HG03442 (cell line): ENCODE data around the gene ARNT2.
"Not testable (repeated sequence)": the region's sequence is repeated elsewhere in the genome, so short reads cannot be mapped to it uniquely, and the experiment has no call there.

Experiments used
- ATAC-seq: cut with Tn5 transposase; IDR thresholded peaks from one replicate; pipeline ENCODE4 v1.9.1; 2021; ENCODE audit warnings: mild to moderate bottlenecking, moderate library complexity; ENCODE audit not compliant: unreplicated experiment

Gene ARNT2

GRCh38 chr15:80640531-80641121 lies 236.4 kb downstream of the ARNT2 start:
- no peak for ATAC-seq

GRCh38 chr15:80641384-80641783 lies 237.2 kb downstream of the ARNT2 start:
- ATAC-seq: no peak

- no peak for ATAC-seq
These were observed 239.3 kb downstream of the ARNT2 start for GRCh38 chr15:80643431-80643951.

- no peak for ATAC-seq
These were observed 241.4 kb downstream of the ARNT2 start for GRCh38 chr15:80645494-80646065.

GRCh38 chr15:80647424-80647823 lies 243.2 kb downstream of the ARNT2 start:
- not testable (repeated sequence) for ATAC-seq
